OCI-LY7 (cell line): ENCODE data around the gene ACSS2.

ENCODE experiments used
- EZH2phosphoT487 ChIP-seq: fragments of 200-600 bp; sonication (generic); IDR thresholded peaks from 2 replicates; pipeline ENCODE4 v1.6.1; 2018; ENCODE audit warnings: low read depth, borderline replicate concordance, mild to moderate bottlenecking, mixed run types, antibody characterized with exemption, low read length, moderate library complexity, mixed read lengths
- TF ChIP-seq, protein P1 (sequence below): fragments of 200-600 bp; sonication (generic); conservative IDR thresholded peaks from 2 replicates; pipeline ENCODE4 v1.5.1; 2014; ENCODE audit warnings: mild to moderate bottlenecking, antibody characterized with exemption, low read length, moderate library complexity, mixed read lengths

GRCh38 chr20:34842143-34842542 lies 34.3 kb upstream of the ACSS2 start:
- TF ChIP-seq, protein P1, sequence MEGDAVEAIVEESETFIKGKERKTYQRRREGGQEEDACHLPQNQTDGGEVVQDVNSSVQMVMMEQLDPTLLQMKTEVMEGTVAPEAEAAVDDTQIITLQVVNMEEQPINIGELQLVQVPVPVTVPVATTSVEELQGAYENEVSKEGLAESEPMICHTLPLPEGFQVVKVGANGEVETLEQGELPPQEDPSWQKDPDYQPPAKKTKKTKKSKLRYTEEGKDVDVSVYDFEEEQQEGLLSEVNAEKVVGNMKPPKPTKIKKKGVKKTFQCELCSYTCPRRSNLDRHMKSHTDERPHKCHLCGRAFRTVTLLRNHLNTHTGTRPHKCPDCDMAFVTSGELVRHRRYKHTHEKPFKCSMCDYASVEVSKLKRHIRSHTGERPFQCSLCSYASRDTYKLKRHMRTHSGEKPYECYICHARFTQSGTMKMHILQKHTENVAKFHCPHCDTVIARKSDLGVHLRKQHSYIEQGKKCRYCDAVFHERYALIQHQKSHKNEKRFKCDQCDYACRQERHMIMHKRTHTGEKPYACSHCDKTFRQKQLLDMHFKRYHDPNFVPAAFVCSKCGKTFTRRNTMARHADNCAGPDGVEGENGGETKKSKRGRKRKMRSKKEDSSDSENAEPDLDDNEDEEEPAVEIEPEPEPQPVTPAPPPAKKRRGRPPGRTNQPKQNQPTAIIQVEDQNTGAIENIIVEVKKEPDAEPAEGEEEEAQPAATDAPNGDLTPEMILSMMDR = no peak
- no peak for TF ChIP-seq EZH2phosphoT487
